SU-DHL-6 (cell line): ENCODE data around the gene TARBP1.

ENCODE experiments used
- H2AFZ ChIP-seq: fragments of 200-600 bp; sonication (generic); 2 replicates; pipeline ENCODE4 v1.6.1; 2014; ENCODE audit warnings: low read depth, mild to moderate bottlenecking, moderate library complexity, mixed read lengths, antibody characterized with exemption, low read length; ENCODE audit not compliant: severe bottlenecking
- H3F3A ChIP-seq: fragments of 200-600 bp; shearing (Covaris generic); 2 replicates; pipeline ENCODE4 v1.6.0; 2016; ENCODE audit warnings: antibody characterized with exemption, mild to moderate bottlenecking; ENCODE audit not compliant: insufficient read depth
- H3K27ac ChIP-seq: fragments of 200-600 bp; sonication (generic); 2 replicates; pipeline ENCODE4 v1.5.1; 2016; ENCODE audit warnings: low read depth, mild to moderate bottlenecking, low read length, moderate library complexity, mixed read lengths
- H3K27me3 ChIP-seq: fragments of 200-600 bp; sonication (generic), shearing (Covaris generic); 2 replicates; pipeline ENCODE4 v1.6.0; 2014; ENCODE audit warnings: mild to moderate bottlenecking, low read length
- H3K36me3 ChIP-seq: fragments of 200-600 bp; sonication (generic); 2 replicates; pipeline ENCODE4 v1.6.1; 2014; ENCODE audit warnings: mild to moderate bottlenecking, low read length, mixed read lengths
- H3K4me2 ChIP-seq: fragments of 300-600, 200-600 bp; shearing (Covaris generic), sonication (generic); 2 replicates; pipeline ENCODE4 v1.6.0; 2014; ENCODE audit warnings: low read length, low read depth, mild to moderate bottlenecking; ENCODE audit not compliant: poor library complexity, severe bottlenecking
- H3K4me3 ChIP-seq: fragments of 200-600 bp; sonication (generic); 2 replicates; pipeline ENCODE4 v1.5.1; 2014; ENCODE audit warnings: antibody characterized with exemption, low read length, mild to moderate bottlenecking, mixed read lengths; ENCODE audit not compliant: insufficient read depth, poor library complexity, severe bottlenecking
- H3K79me2 ChIP-seq: fragments of 200-600 bp; sonication (generic); 2 replicates; pipeline ENCODE4 v1.6.1; 2014; ENCODE audit warnings: mild to moderate bottlenecking, low read length, moderate library complexity; ENCODE audit not compliant: insufficient read depth
- H3K9ac ChIP-seq: fragments of 200-600 bp; sonication (generic); 2 replicates; pipeline ENCODE4 v1.7.0; 2014; ENCODE audit warnings: mild to moderate bottlenecking, low read length
- H3K9me2 ChIP-seq: fragments of 200-600 bp; sonication (generic); replicated peaks from 2 replicates; pipeline ENCODE4 v1.6.1; 2014; ENCODE audit warnings: low read length; ENCODE audit not compliant: insufficient read depth
- H3K9me3 ChIP-seq: fragments of 200-600 bp; sonication (generic); 2 replicates; pipeline ENCODE4 v1.6.1; 2014; ENCODE audit warnings: low read length, mixed read lengths; ENCODE audit not compliant: insufficient read depth
- H4K20me1 ChIP-seq: fragments of 200-600 bp; sonication (generic); 2 replicates; pipeline ENCODE4 v1.6.1; 2014; ENCODE audit warnings: low read depth, mild to moderate bottlenecking, antibody characterized with exemption, low read length, moderate library complexity, mixed read lengths
- EZH2phosphoT487 ChIP-seq: fragments of 200-600 bp; sonication (generic), shearing (Covaris generic); conservative IDR thresholded peaks from 2 replicates; pipeline ENCODE4 v1.6.1; 2018; ENCODE audit warnings: mild to moderate bottlenecking, antibody characterized with exemption, low read length, moderate library complexity, mixed read lengths
- TF ChIP-seq, protein P1 (sequence below): fragments of 200-600 bp; sonication (generic); IDR thresholded peaks from one replicate; pipeline ENCODE4 v1.5.1; 2017; ENCODE audit warnings: antibody characterized with exemption, mild to moderate bottlenecking, low read length, moderate library complexity; ENCODE audit not compliant: insufficient read depth, poor library complexity, severe bottlenecking

The TARBP1 gene

DNA sequence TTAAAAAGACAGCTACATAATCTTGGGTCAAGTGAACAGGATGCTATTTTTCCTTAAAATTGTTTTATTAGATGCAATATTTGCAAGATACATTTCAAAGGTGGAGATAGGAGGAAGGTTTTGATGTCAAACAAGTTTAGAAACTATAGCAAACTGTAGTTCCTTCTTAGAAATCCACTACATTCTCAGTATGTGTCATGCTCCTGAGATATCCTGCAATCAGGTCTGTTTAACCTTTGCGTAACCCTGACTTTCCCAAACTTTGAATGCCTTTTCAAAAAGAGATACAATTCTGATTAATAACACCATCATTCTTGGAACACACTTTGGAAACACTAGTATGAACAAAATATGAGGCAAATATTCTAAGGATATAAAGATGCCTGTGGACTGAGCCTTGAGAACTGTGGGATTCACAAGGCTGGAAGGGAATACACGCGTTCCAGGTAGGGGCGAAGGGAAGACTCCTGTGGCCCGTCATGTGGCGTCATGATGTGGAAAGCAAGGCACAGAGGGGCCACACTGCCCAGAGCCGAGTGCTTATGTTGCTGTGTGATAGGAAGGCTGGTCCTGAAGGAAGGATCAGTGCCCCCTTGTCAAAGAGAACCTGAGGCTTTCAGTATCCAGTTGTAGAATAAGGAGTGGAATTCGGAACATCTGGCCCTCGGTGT, 19.6 kb upstream of the TARBP1 start:
- Histone ChIP-seq H2AFZ (peak overlapping the region; percentile 49), H3F3A (no peaks in the 10 kb centered on the region), H3K79me2 (no peaks in the 10 kb centered on the region), H3K27ac (no peak overlapping the region), H3K9me3 (no peaks in the 10 kb centered on the region), H3K9ac (no peak overlapping the region), H3K27me3 (no peaks in the 10 kb centered on the region), H3K9me2 (no peaks in the 10 kb centered on the region), H4K20me1 (no peaks in the 10 kb centered on the region), H3K4me3 (no peak overlapping the region), H3K36me3 (no peaks in the 10 kb centered on the region), H3K4me2 (no peak overlapping the region)
- TF ChIP-seq, protein P1, sequence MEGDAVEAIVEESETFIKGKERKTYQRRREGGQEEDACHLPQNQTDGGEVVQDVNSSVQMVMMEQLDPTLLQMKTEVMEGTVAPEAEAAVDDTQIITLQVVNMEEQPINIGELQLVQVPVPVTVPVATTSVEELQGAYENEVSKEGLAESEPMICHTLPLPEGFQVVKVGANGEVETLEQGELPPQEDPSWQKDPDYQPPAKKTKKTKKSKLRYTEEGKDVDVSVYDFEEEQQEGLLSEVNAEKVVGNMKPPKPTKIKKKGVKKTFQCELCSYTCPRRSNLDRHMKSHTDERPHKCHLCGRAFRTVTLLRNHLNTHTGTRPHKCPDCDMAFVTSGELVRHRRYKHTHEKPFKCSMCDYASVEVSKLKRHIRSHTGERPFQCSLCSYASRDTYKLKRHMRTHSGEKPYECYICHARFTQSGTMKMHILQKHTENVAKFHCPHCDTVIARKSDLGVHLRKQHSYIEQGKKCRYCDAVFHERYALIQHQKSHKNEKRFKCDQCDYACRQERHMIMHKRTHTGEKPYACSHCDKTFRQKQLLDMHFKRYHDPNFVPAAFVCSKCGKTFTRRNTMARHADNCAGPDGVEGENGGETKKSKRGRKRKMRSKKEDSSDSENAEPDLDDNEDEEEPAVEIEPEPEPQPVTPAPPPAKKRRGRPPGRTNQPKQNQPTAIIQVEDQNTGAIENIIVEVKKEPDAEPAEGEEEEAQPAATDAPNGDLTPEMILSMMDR, result no peak
- TF ChIP-seq EZH2phosphoT487, result no peak

DNA sequence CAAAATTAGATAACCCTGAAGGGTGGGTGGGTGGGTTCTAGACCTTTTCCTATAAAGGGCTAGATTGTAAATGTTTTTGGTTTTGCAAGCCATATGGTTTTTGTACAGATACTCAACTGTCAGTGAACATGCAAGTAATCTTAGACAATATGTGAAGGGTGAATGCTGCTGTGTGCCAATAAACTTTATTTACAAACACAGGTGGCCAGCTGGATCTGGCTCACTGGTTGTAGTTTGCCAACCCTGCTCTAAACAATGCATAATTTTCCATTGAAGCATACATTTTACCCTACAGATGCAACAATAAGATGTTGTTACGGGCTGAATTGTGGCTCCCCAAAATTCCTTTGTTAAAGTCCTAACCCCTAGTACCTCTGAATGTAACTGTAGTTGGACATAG, 18.6 kb upstream of the TARBP1 start:
- Histone ChIP-seq H3K4me3 (no peak overlapping the region), H3K4me2 (no peak overlapping the region), H4K20me1 (no peaks in the 10 kb centered on the region), H3K9ac (no peak overlapping the region), H3K9me2 (no peaks in the 10 kb centered on the region), H2AFZ (no peak overlapping the region), H3K9me3 (no peaks in the 10 kb centered on the region), H3K79me2 (no peaks in the 10 kb centered on the region), H3F3A (no peaks in the 10 kb centered on the region), H3K27ac (no peak overlapping the region), H3K36me3 (no peaks in the 10 kb centered on the region), H3K27me3 (no peaks in the 10 kb centered on the region)
- no peak for TF ChIP-seq EZH2phosphoT487
- TF ChIP-seq, protein P1, result no peak

DNA sequence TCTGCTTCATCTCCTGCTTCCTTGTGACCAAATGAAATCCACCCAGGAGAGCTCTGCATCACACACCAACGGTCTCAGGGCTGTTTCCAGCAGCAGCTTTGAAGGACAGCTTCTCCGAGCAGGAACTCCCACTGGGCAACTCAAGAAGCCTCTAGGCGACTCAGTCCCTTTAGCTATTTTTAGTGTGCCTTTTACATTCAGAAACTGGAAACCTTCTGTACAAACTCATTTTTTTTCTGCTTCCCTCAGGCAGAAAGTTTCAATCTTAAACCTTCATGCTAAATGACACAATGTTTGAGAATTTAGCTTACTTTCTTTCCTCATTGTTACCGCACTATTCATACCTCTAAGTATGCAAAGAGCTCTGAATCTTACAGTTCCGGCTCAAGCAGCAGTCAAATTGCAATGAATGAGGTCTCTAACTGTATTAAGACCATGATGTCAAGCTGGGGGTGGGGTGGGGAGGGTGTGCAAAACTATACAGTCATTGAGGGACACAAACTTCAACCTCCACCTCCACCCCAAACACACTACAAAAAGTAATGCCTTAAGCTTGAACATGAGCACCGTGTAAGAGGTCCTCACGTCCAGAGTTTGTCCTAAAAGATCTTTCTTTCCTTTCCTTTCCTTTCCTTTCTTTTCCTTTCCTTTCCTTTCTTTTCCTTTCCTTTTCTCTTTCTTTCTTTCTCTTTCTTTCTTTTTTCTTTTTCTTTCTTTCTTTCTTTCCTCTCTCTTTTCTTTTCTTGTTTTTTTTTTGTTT, 16.4 kb upstream of the TARBP1 start:
- Histone ChIP-seq H3K9ac (no peak overlapping the region), H3K27ac (no peak overlapping the region), H3K79me2 (no peaks in the 10 kb centered on the region), H3K9me2 (no peaks in the 10 kb centered on the region), H3K27me3 (no peaks in the 10 kb centered on the region), H3K9me3 (no peaks in the 10 kb centered on the region), H3K4me3 (no peak overlapping the region), H4K20me1 (no peaks in the 10 kb centered on the region), H3K36me3 (no peaks in the 10 kb centered on the region), H2AFZ (no peak overlapping the region), H3K4me2 (no peak overlapping the region), H3F3A (no peaks in the 10 kb centered on the region)
- TF ChIP-seq, protein P1, result no peak
- TF ChIP-seq EZH2phosphoT487, result no peak
